Stimulated activated CD8-positive, alpha-beta memory T cell treated with anti-CD3 and anti-CD28 coated beads, Interleukin-15, amount 100 ng/mL, for 1 hour (primary cell): ENCODE data around the gene RHBDD3.

ENCODE experiments used
- DNase-seq: peaks from one replicate; pipeline ENCODE4 v3.0.0-alpha.2; 2020; ENCODE audit warnings: low read depth

Gene RHBDD3

GRCh38 chr22:29217827-29218757, 49.7 kb downstream of the RHBDD3 start:
- DNase-seq: no peak

- no peak for DNase-seq
Measured at GRCh38 chr22:29216873-29217666, 50.7 kb downstream of the RHBDD3 start.

- no peak for DNase-seq
Measured at GRCh38 chr22:29216011-29216872, 51.5 kb downstream of the RHBDD3 start.

- DNase-seq: no peak
Measured at GRCh38 chr22:29215012-29215860, 52.5 kb downstream of the RHBDD3 start.

GRCh38 chr22:29214232-29214631, 53.5 kb downstream of the RHBDD3 start:
- no peak for DNase-seq

- DNase-seq: no peak
Measured at GRCh38 chr22:29213493-29213892, 54.3 kb downstream of the RHBDD3 start.

GRCh38 chr22:29212743-29213142, 55.0 kb downstream of the RHBDD3 start:
- DNase-seq: no peak

- DNase-seq: no peak
Measured at GRCh38 chr22:29211466-29211865, 56.3 kb downstream of the RHBDD3 start.

- DNase-seq: no peak
Measured at GRCh38 chr22:29211066-29211465, 56.7 kb downstream of the RHBDD3 start.
